ENCODE results near the gene TRIB2. TPM values are rescaled to one million over a fixed set of nuclear protein-coding genes. Genes with fewer than 3 reads are reported as not detected.

TRIB2 gene
- polyA plus RNA-seq, 1 of the 3 experiments (the other 2 are of a cell fraction) = 27.5 TPM

GRCh38 chr2:12705230-12705629 lies 11.5 kb upstream of the TRIB2 start:
- CTCF ChIA-PET = interaction anchor here (1.0 to 3.9 kb wide), 3 partner anchors 12 to 875 kb away, joined by 3 to 36 read pairs (median 8); partner anchors contain the start of gene TRIB2
- Histone ChIP-seq H3F3A (replicated peaks; ENCODE audit: insufficient read depth) (peaks cover 28% of the 10 kb centered on the region), H3K4me1 (ENCODE audit: control insufficient read depth in 1 of 2, insufficient read depth in 2 of 2, low read depth in 1 of 2, low read length in 1 of 2) (peaks cover 0 to 34% of the 10 kb centered on the region in 2 experiments; a peak in 2 of 4 replicates), H2AFZ (ENCODE audit: low read depth) (no peak overlapping the region), H3K27ac (ENCODE audit: low read depth in 2 of 2, low read length in 1 of 2) (no peak overlapping the region), H3K4me3 (ENCODE audit: low read depth in 2 of 2, low read length in 1 of 2) (no peak overlapping the region), H4K20me1 (ENCODE audit: insufficient read depth) (no peaks in the 10 kb centered on the region), H3K9ac (no peak overlapping the region), H3K27me3 (ENCODE audit: insufficient read depth) (no peaks in the 10 kb centered on the region), H3K9me3 (no peaks in the 10 kb centered on the region), H3K79me2 (ENCODE audit: insufficient read depth) (no peaks in the 10 kb centered on the region), H3K9me2 (no peaks in the 10 kb centered on the region), H3K36me3 (replicated peaks in 1 of 2; ENCODE audit: control insufficient read depth in 1 of 2, insufficient read depth in 2 of 2, low read length in 1 of 2) (no peaks in the 10 kb centered on the region), H3K4me2 (no peak overlapping the region)
- DNase-seq = no peak
- POLR2A ChIA-PET = no interaction called here
- 69% methylated on average over 1 of the region's 1 CpG for WGBS (ENCODE audit: low lambda C conversion rate)
- no peak for TF ChIP-seq NFIC (IDR thresholded peaks at IDR 0.05; ENCODE audit: borderline replicate concordance)
- TF ChIP-seq RXRA (IDR thresholded peaks at IDR 0.05; ENCODE audit: borderline replicate concordance, low read depth) = no peak
- TF ChIP-seq JUND (IDR thresholded peaks at IDR 0.05) = no peak
- no peak for TF ChIP-seq IRF3 (IDR thresholded peaks at IDR 0.05; ENCODE audit: low read depth, low read length)

GRCh38 chr2:12705742-12706141 lies 11.0 kb upstream of the TRIB2 start:
- Histone ChIP-seq H2AFZ (ENCODE audit: low read depth) (no peak overlapping the region), H3K27ac (ENCODE audit: low read depth in 2 of 2, low read length in 1 of 2) (no peak overlapping the region; a peak in 1 of 4 replicates), H3K79me2 (ENCODE audit: insufficient read depth) (no peaks in the 10 kb centered on the region), H3K4me2 (no peak overlapping the region), H3K27me3 (ENCODE audit: insufficient read depth) (no peaks in the 10 kb centered on the region), H3K9ac (no peak overlapping the region), H3K9me2 (no peaks in the 10 kb centered on the region), H3K9me3 (no peaks in the 10 kb centered on the region), H4K20me1 (ENCODE audit: insufficient read depth) (no peaks in the 10 kb centered on the region), H3F3A (replicated peaks; ENCODE audit: insufficient read depth) (peaks cover 28% of the 10 kb centered on the region), H3K36me3 (replicated peaks in 1 of 2; ENCODE audit: control insufficient read depth in 1 of 2, insufficient read depth in 2 of 2, low read length in 1 of 2) (no peaks in the 10 kb centered on the region), H3K4me3 (ENCODE audit: low read depth in 2 of 2, low read length in 1 of 2) (no peak overlapping the region), H3K4me1 (ENCODE audit: control insufficient read depth in 1 of 2, insufficient read depth in 2 of 2, low read depth in 1 of 2, low read length in 1 of 2) (peaks cover 0 to 34% of the 10 kb centered on the region in 2 experiments; a peak in 2 of 4 replicates)
- POLR2A ChIA-PET = no interaction called here
- 87% methylated on average over 2 of the region's 2 CpGs for WGBS (ENCODE audit: low lambda C conversion rate)
- TF ChIP-seq MXI1 (IDR thresholded peaks at IDR 0.05; ENCODE audit: low read depth, low read length) (no peak), FOSL2 (IDR thresholded peaks at IDR 0.05; ENCODE audit: borderline replicate concordance, low read depth) (no peak), RXRA (IDR thresholded peaks at IDR 0.05; ENCODE audit: borderline replicate concordance, low read depth) (no peak), EP300 (IDR thresholded peaks at IDR 0.05; ENCODE audit: borderline replicate concordance in 1 of 2, low read depth in 1 of 2, low read length in 1 of 2) (no peak), IRF3 (IDR thresholded peaks at IDR 0.05; ENCODE audit: low read depth, low read length) (no peak), YY1 (IDR thresholded peaks at IDR 0.05; ENCODE audit: low read depth) (no peak), EZH2phosphoT487 (IDR thresholded peaks at IDR 0.05; ENCODE audit: borderline replicate concordance, low read depth) (no peak), MEF2A (IDR thresholded peaks at IDR 0.05; ENCODE audit: borderline replicate concordance, low read depth) (no peak), SMC3 (IDR thresholded peaks at IDR 0.05; ENCODE audit: low read depth, low read length) (no peak), REST (IDR thresholded peaks at IDR 0.05; ENCODE audit: low read depth, low read length) (no peak), USF2 (IDR thresholded peaks at IDR 0.05; ENCODE audit: borderline replicate concordance, low read depth, low read length) (no peak), POLR2AphosphoS5 (IDR thresholded peaks at IDR 0.05; ENCODE audit: low read depth, low read length) (no peak), RFX5 (IDR thresholded peaks at IDR 0.05; ENCODE audit: low read length) (no peak), GATA2 (CRISPR knock-in tag; IDR thresholded peaks at IDR 0.05) (no peak), PBX3 (IDR thresholded peaks at IDR 0.05) (no peak), JUND (IDR thresholded peaks at IDR 0.05) (no peak)
- DNase-seq = no peak
- CTCF ChIA-PET = interaction anchor here (1.0 kb wide), 1 partner anchor 876 kb away, joined by 3 read pairs; no protein-coding TSS in a partner anchor
